ENCODE results near the gene NDUFB8.
A peak's percentile ranks its signal among the peaks of the same experiment; 100 is the strongest.

Gene NDUFB8

GRCh38 chr10:100490531-100490930 is 39.1 kb downstream of the NDUFB8 start:
- Histone ChIP-seq H3K14ac (ENCODE audit: low read length) (no peak overlapping the region), H3K23ac (ENCODE audit: low read length) (no peak overlapping the region), H3K79me1 (ENCODE audit: low read length) (no peaks in the 10 kb centered on the region), H3K79me2 (ENCODE audit: control insufficient read depth, insufficient read depth, low read length, poor library complexity) (no peaks in the 10 kb centered on the region), H2AK5ac (ENCODE audit: low read length) (no peak overlapping the region), H3K27ac (ENCODE audit: low read depth, low read length) (no peak overlapping the region), H2AFZ (ENCODE audit: insufficient read depth, low read length, poor library complexity) (no peak overlapping the region), H3K9ac (ENCODE audit: low read length) (no peak overlapping the region), H2BK5ac (ENCODE audit: low read depth, low read length, poor library complexity) (no peak overlapping the region), H4K91ac (ENCODE audit: low read depth, low read length) (no peak overlapping the region), H4K8ac (ENCODE audit: low read depth, low read length) (no peak overlapping the region), H3K9me3 (ENCODE audit: insufficient read depth, low read depth, low read length) (peaks cover 10% of the 10 kb centered on the region), H3K36me3 (ENCODE audit: control insufficient read depth in 1 of 2, insufficient read depth in 2 of 2, low read length in 2 of 2) (peaks cover 5 to 6% of the 10 kb centered on the region in 2 experiments), H3K4ac (ENCODE audit: low read depth, low read length) (no peak overlapping the region), H3K4me1 (ENCODE audit: control insufficient read depth in 1 of 2, insufficient read depth in 2 of 2, low read length in 2 of 2) (no peaks in the 10 kb centered on the region), H4K12ac (ENCODE audit: low read depth, low read length) (no peak overlapping the region), H2BK12ac (ENCODE audit: low read length) (no peak overlapping the region), H3K4me2 (ENCODE audit: low read length) (no peak overlapping the region), H2BK120ac (ENCODE audit: insufficient read depth, low read length, poor library complexity) (no peak overlapping the region), H3K27me3 (ENCODE audit: insufficient read depth, low read length) (peaks cover 10% of the 10 kb centered on the region), H3K4me3 (ENCODE audit: low read depth, low read length) (no peak overlapping the region), H3K18ac (ENCODE audit: low read length) (no peak overlapping the region)
- WGBS (ENCODE audit: extremely low coverage, insufficient coverage, insufficient read length): no CpG with 5 or more reads among the region's 2 CpGs
- peak; percentile 17 to 45 for DNase-seq

- no peak overlapping the region for H3K4me3 ChIP-seq (ENCODE audit: low read depth, low read length)
- H2BK5ac ChIP-seq (ENCODE audit: low read depth, low read length, poor library complexity): no peak overlapping the region
- no peak overlapping the region for H3K14ac ChIP-seq (ENCODE audit: low read length)
- no peak overlapping the region for H3K9ac ChIP-seq (ENCODE audit: low read length)
- peaks cover 10% of the 10 kb centered on the region for H3K9me3 ChIP-seq (ENCODE audit: insufficient read depth, low read depth, low read length)
- no peak overlapping the region for H3K4me2 ChIP-seq (ENCODE audit: low read length)
- no peak overlapping the region for H3K27ac ChIP-seq (ENCODE audit: low read depth, low read length)
- H3K23ac ChIP-seq (ENCODE audit: low read length): no peak overlapping the region
- no peak overlapping the region for H4K91ac ChIP-seq (ENCODE audit: low read depth, low read length)
- no peak overlapping the region for H4K12ac ChIP-seq (ENCODE audit: low read depth, low read length)
- no CpG with 5 or more reads among the region's 5 CpGs for WGBS (ENCODE audit: extremely low coverage, insufficient coverage, insufficient read length)
- H3K79me2 ChIP-seq (ENCODE audit: control insufficient read depth, insufficient read depth, low read length, poor library complexity): no peaks in the 10 kb centered on the region
- peaks cover 13% of the 10 kb centered on the region for H3K27me3 ChIP-seq (ENCODE audit: insufficient read depth, low read length)
- no peak overlapping the region for H2BK12ac ChIP-seq (ENCODE audit: low read length)
- no peak overlapping the region for H2BK120ac ChIP-seq (ENCODE audit: insufficient read depth, low read length, poor library complexity)
- H2AK5ac ChIP-seq (ENCODE audit: low read length): no peak overlapping the region
- no peak for DNase-seq
- no peaks in the 10 kb centered on the region for H3K4me1 ChIP-seq (ENCODE audit: control insufficient read depth in 1 of 2, insufficient read depth in 2 of 2, low read length in 2 of 2)
- no peak overlapping the region for H4K8ac ChIP-seq (ENCODE audit: low read depth, low read length)
- H3K4ac ChIP-seq (ENCODE audit: low read depth, low read length): no peak overlapping the region
- no peaks in the 10 kb centered on the region for H3K79me1 ChIP-seq (ENCODE audit: low read length)
- H2AFZ ChIP-seq (ENCODE audit: insufficient read depth, low read length, poor library complexity): no peak overlapping the region
- no peak overlapping the region for H3K18ac ChIP-seq (ENCODE audit: low read length)
- peaks cover 5 to 6% of the 10 kb centered on the region in 2 experiments for H3K36me3 ChIP-seq (ENCODE audit: control insufficient read depth in 1 of 2, insufficient read depth in 2 of 2, low read length in 2 of 2)
Observed at GRCh38 chr10:100489396-100489795, 40.3 kb downstream of the NDUFB8 start.

GRCh38 chr10:100487529-100487928 is 42.1 kb downstream of the NDUFB8 start:
- H2BK120ac ChIP-seq (ENCODE audit: insufficient read depth, low read length, poor library complexity): no peak overlapping the region
- H3K4me2 ChIP-seq (ENCODE audit: low read length): no peak overlapping the region
- H2BK12ac ChIP-seq (ENCODE audit: low read length): no peak overlapping the region
- H3K79me2 ChIP-seq (ENCODE audit: control insufficient read depth, insufficient read depth, low read length, poor library complexity): no peaks in the 10 kb centered on the region
- no peak overlapping the region for H3K14ac ChIP-seq (ENCODE audit: low read length)
- H4K91ac ChIP-seq (ENCODE audit: low read depth, low read length): no peak overlapping the region
- H3K27me3 ChIP-seq (ENCODE audit: insufficient read depth, low read length): peaks cover 22% of the 10 kb centered on the region
- H3K27ac ChIP-seq (ENCODE audit: low read depth, low read length): no peak overlapping the region
- H3K4me1 ChIP-seq (ENCODE audit: control insufficient read depth in 1 of 2, insufficient read depth in 2 of 2, low read length in 2 of 2): peaks cover 4 to 5% of the 10 kb centered on the region in 2 experiments
- no peak overlapping the region for H2AFZ ChIP-seq (ENCODE audit: insufficient read depth, low read length, poor library complexity)
- H3K9me3 ChIP-seq (ENCODE audit: insufficient read depth, low read depth, low read length): peaks cover 10% of the 10 kb centered on the region
- no peak overlapping the region for H4K8ac ChIP-seq (ENCODE audit: low read depth, low read length)
- no peak overlapping the region for H3K4ac ChIP-seq (ENCODE audit: low read depth, low read length)
- no peak overlapping the region for H3K9ac ChIP-seq (ENCODE audit: low read length)
- no peak overlapping the region for H2AK5ac ChIP-seq (ENCODE audit: low read length)
- no peaks in the 10 kb centered on the region for H3K79me1 ChIP-seq (ENCODE audit: low read length)
- H3K36me3 ChIP-seq (ENCODE audit: control insufficient read depth in 1 of 2, insufficient read depth in 2 of 2, low read length in 2 of 2): peaks cover 5 to 6% of the 10 kb centered on the region in 2 experiments
- no peak overlapping the region for H3K23ac ChIP-seq (ENCODE audit: low read length)
- H4K12ac ChIP-seq (ENCODE audit: low read depth, low read length): no peak overlapping the region
- no CpG with 5 or more reads among the region's 6 CpGs for WGBS (ENCODE audit: extremely low coverage, insufficient coverage, insufficient read length)
- H2BK5ac ChIP-seq (ENCODE audit: low read depth, low read length, poor library complexity): no peak overlapping the region
- DNase-seq: no peak
- H3K4me3 ChIP-seq (ENCODE audit: low read depth, low read length): no peak overlapping the region
- H3K18ac ChIP-seq (ENCODE audit: low read length): no peak overlapping the region

- Histone ChIP-seq H2AK5ac (ENCODE audit: low read length) (no peak overlapping the region), H3K36me3 (ENCODE audit: control insufficient read depth in 1 of 2, insufficient read depth in 2 of 2, low read length in 2 of 2) (peaks cover 5 to 6% of the 10 kb centered on the region in 2 experiments), H3K9me3 (ENCODE audit: insufficient read depth, low read depth, low read length) (peaks cover 10% of the 10 kb centered on the region), H3K4me2 (ENCODE audit: low read length) (no peak overlapping the region), H2BK12ac (ENCODE audit: low read length) (no peak overlapping the region), H4K12ac (ENCODE audit: low read depth, low read length) (no peak overlapping the region), H3K4me1 (ENCODE audit: control insufficient read depth in 1 of 2, insufficient read depth in 2 of 2, low read length in 2 of 2) (peaks cover 11 to 13% of the 10 kb centered on the region in 2 experiments), H3K4ac (ENCODE audit: low read depth, low read length) (no peak overlapping the region), H3K14ac (ENCODE audit: low read length) (no peak overlapping the region), H3K27ac (ENCODE audit: low read depth, low read length) (no peak overlapping the region), H3K9ac (ENCODE audit: low read length) (no peak overlapping the region), H3K79me2 (ENCODE audit: control insufficient read depth, insufficient read depth, low read length, poor library complexity) (no peaks in the 10 kb centered on the region), H3K27me3 (ENCODE audit: insufficient read depth, low read length) (peaks cover 22% of the 10 kb centered on the region), H2BK5ac (ENCODE audit: low read depth, low read length, poor library complexity) (no peak overlapping the region), H4K8ac (ENCODE audit: low read depth, low read length) (no peak overlapping the region), H3K23ac (ENCODE audit: low read length) (no peak overlapping the region), H3K4me3 (ENCODE audit: low read depth, low read length) (no peak overlapping the region), H3K79me1 (ENCODE audit: low read length) (no peaks in the 10 kb centered on the region), H4K91ac (ENCODE audit: low read depth, low read length) (no peak overlapping the region), H3K18ac (ENCODE audit: low read length) (no peak overlapping the region), H2BK120ac (ENCODE audit: insufficient read depth, low read length, poor library complexity) (no peak overlapping the region), H2AFZ (ENCODE audit: insufficient read depth, low read length, poor library complexity) (no peak overlapping the region)
- no peak for DNase-seq
- no CpG with 5 or more reads among the region's 10 CpGs for WGBS (ENCODE audit: extremely low coverage, insufficient coverage, insufficient read length)
Observed at GRCh38 chr10:100485801-100486495, 43.7 kb downstream of the NDUFB8 start.
